SK-N-SH (cell line): Measurements from ENCODE around the gene TBPL1. TPM values are rescaled to one million over a fixed set of nuclear protein-coding genes. Genes with fewer than 3 reads are reported as not detected.

ENCODE experiments used
- CTCF ChIA-PET: fragments of 300-600, 350-600 bp; formaldehyde crosslinking; extraction: SDS; loops from one replicate; lab custom pipeline; 2021; lab: Yijun Ruan, JAX
- POLR2A ChIA-PET: fragments of 350-600 bp; sonication (Branson Sonifier 250); formaldehyde crosslinking; extraction: SDS; loops from one replicate; lab custom pipeline; 2020; ENCODE audit warnings: antibody characterized with exemption, inconsistent platforms; lab: Yijun Ruan, JAX
- DNase-seq: peaks from one replicate; pipeline ENCODE4 v3.0.0; 2012
- H2AFZ ChIP-seq: fragments of 200-600 bp; sonication (generic); 2 replicates; pipeline ENCODE4 v1.8.1; 2016; ENCODE audit warnings: antibody characterized with exemption, mild to moderate bottlenecking, low read depth
- H3F3A ChIP-seq: fragments of 200-600 bp; sonication (generic); replicated peaks from 2 replicates; pipeline ENCODE3; 2016; ENCODE audit warnings: antibody characterized with exemption, mild to moderate bottlenecking; ENCODE audit not compliant: insufficient read depth
- H3K27ac ChIP-seq, 2 experiments: fragments of 200-500 bp in 1 of 2; fragments of 200-600 bp in 1 of 2; sonication (Bioruptor generic) in 1 of 2; sonication (generic), shearing (Covaris generic) in 1 of 2; 2 replicates each; pipeline versions ENCODE4 v1.5.1 to v1.6.1; 2014 to 2016; ENCODE audit warnings: low read depth in 2 of 2, inconsistent platforms in 1 of 2, low read length in 1 of 2, mild to moderate bottlenecking in 1 of 2, mixed read lengths in 1 of 2
- H3K27me3 ChIP-seq: fragments of 200-600 bp; sonication (generic), shearing (Covaris generic); 2 replicates; pipeline ENCODE4 v1.6.1; 2016; ENCODE audit warnings: mixed run types; ENCODE audit not compliant: insufficient read depth
- H3K36me3 ChIP-seq, 2 experiments: fragments of 200-500 bp in 1 of 2; fragments of 200-600 bp in 1 of 2; sonication (Bioruptor generic) in 1 of 2; sonication (generic) in 1 of 2; replicated peaks in 1 of 2; 2 replicates each; pipeline versions ENCODE3 to v1.5.1; 2014 to 2016; ENCODE audit warnings: low read length in 1 of 2, mild to moderate bottlenecking in 1 of 2; ENCODE audit not compliant: insufficient read depth in 2 of 2, control insufficient read depth in 1 of 2
- H3K4me1 ChIP-seq, 2 experiments: fragments of 200-500 bp in 1 of 2; fragments of 200-600 bp in 1 of 2; sonication (Bioruptor generic) in 1 of 2; sonication (generic), shearing (Covaris generic) in 1 of 2; 2 replicates each; pipeline versions ENCODE4 v1.5.1 to v1.6.1; 2014 to 2016; ENCODE audit warnings: low read depth in 1 of 2, low read length in 1 of 2, mixed run types in 1 of 2; ENCODE audit not compliant: insufficient read depth in 2 of 2, control insufficient read depth in 1 of 2
- H3K4me2 ChIP-seq: fragments of 200-600 bp; sonication (generic), shearing (Covaris generic); 2 replicates; pipeline ENCODE4 v1.6.1; 2017; ENCODE audit warnings: mixed run types
- H3K4me3 ChIP-seq, 2 experiments: fragments of 200-500 bp in 1 of 2; fragments of 200-600 bp in 1 of 2; sonication (Bioruptor generic) in 1 of 2; sonication (generic), shearing (Covaris generic) in 1 of 2; 2 replicates each; pipeline versions ENCODE4 v1.5.1 to v1.8.1; 2014 to 2016; ENCODE audit warnings: low read depth in 2 of 2, inconsistent platforms in 1 of 2, low read length in 1 of 2, mild to moderate bottlenecking in 1 of 2, mixed read lengths in 1 of 2, moderate library complexity in 1 of 2
- H3K79me2 ChIP-seq: fragments of 200-600 bp; sonication (generic); 2 replicates; pipeline ENCODE4 v1.8.1; 2017; ENCODE audit warnings: mild to moderate bottlenecking; ENCODE audit not compliant: insufficient read depth
- H3K9ac ChIP-seq: fragments of 200-600 bp; sonication (generic); 2 replicates; pipeline ENCODE4 v1.6.1; 2017; ENCODE audit warnings: mixed run types
- H3K9me2 ChIP-seq: fragments of 200-600 bp; sonication (generic); 2 replicates; pipeline ENCODE4 v1.6.1; 2017; ENCODE audit warnings: mixed run types
- H3K9me3 ChIP-seq: fragments of 200-600 bp; sonication (generic); 2 replicates; pipeline ENCODE4 v1.6.1; 2017; ENCODE audit warnings: mixed run types, mild to moderate bottlenecking, moderate library complexity
- H4K20me1 ChIP-seq: fragments of 200-600 bp; sonication (generic); 2 replicates; pipeline ENCODE4 v1.6.1; 2017; ENCODE audit warnings: mild to moderate bottlenecking, mixed run types; ENCODE audit not compliant: insufficient read depth
- CHD2 ChIP-seq: fragments of 150-350 bp; IDR thresholded peaks from 2 replicates; pipeline ENCODE4 v1.6.1; 2018; ENCODE audit warnings: low read length; ENCODE audit not compliant: partially characterized antibody
- ELF1 ChIP-seq: IDR thresholded peaks from 2 replicates; pipeline ENCODE4 v1.4.0; 2012
- EP300 ChIP-seq, 2 experiments: IDR thresholded peaks; 2 replicates each; pipeline versions ENCODE4 v1.4.0 to v1.6.1; 2012; ENCODE audit warnings: borderline replicate concordance in 1 of 2, low read depth in 1 of 2, low read length in 1 of 2
- EZH2phosphoT487 ChIP-seq: fragments of 200-600 bp; sonication (generic); IDR thresholded peaks from 2 replicates; pipeline ENCODE4 v1.6.1; 2017; ENCODE audit warnings: low read depth, mixed run types, mild to moderate bottlenecking, antibody characterized with exemption, moderate library complexity, borderline replicate concordance
- FOSL2 ChIP-seq: IDR thresholded peaks from 2 replicates; pipeline ENCODE4 v1.4.0; 2012; ENCODE audit warnings: low read depth, mild to moderate bottlenecking, moderate library complexity, borderline replicate concordance
- FOXJ3 ChIP-seq: sonication (generic); formaldehyde crosslinking; IDR thresholded peaks from 2 replicates; pipeline ENCODE4 v1.5.1; 2020; ENCODE audit warnings: mild to moderate bottlenecking, missing genetic modification reagents
- GABPA ChIP-seq: IDR thresholded peaks from 2 replicates; pipeline ENCODE4 v1.4.0; 2012; ENCODE audit warnings: low read depth, mild to moderate bottlenecking
- GATA2 ChIP-seq: sonication (generic); formaldehyde crosslinking; IDR thresholded peaks from 2 replicates; pipeline ENCODE4 v1.5.0; 2020; ENCODE audit warnings: mild to moderate bottlenecking, missing genetic modification reagents
- MEF2A ChIP-seq: IDR thresholded peaks from 2 replicates; pipeline ENCODE4 v1.4.0; 2012; ENCODE audit warnings: low read depth, borderline replicate concordance
- POLR2AphosphoS5 ChIP-seq: IDR thresholded peaks from 2 replicates; pipeline ENCODE4 v1.6.1; 2012; ENCODE audit warnings: low read depth, low read length
- RXRA ChIP-seq: IDR thresholded peaks from 2 replicates; pipeline ENCODE4 v1.4.0; 2012; ENCODE audit warnings: low read depth, mild to moderate bottlenecking, borderline replicate concordance
- YY1 ChIP-seq: IDR thresholded peaks from 2 replicates; pipeline ENCODE4 v1.4.0; 2012; ENCODE audit warnings: low read depth, mild to moderate bottlenecking
- WGBS: methylation state at CpG from one replicate; pipeline ENCODE4 v1.1.6; 2017; ENCODE audit warnings: low lambda C conversion rate; 5-methylcytosine and 5-hydroxymethylcytosine counted together
- polyA plus RNA-seq, 3 experiments: library from polyadenylated mRNA; depleted of rRNA; stranded (reverse); fragments of >200 nt; gene quantifications; 2 replicates each; pipeline ENCODE4 v1.2.3, GENCODE V29; 2012
- TF ChIP-seq, protein P1 (sequence below): fragments of 150-350 bp; IDR thresholded peaks from 2 replicates; pipeline ENCODE4 v1.6.1; 2017; ENCODE audit warnings: antibody characterized with exemption, low read length, low read depth, borderline replicate concordance
- TF ChIP-seq, protein P2 (sequence below): fragments of 150-350 bp; IDR thresholded peaks from 2 replicates; pipeline ENCODE4 v1.6.1; 2016; ENCODE audit warnings: mild to moderate bottlenecking, low read depth, low read length
- TF ChIP-seq, protein P3 (sequence below): IDR thresholded peaks from 2 replicates; pipeline ENCODE4 v1.4.0; 2012; ENCODE audit warnings: low read depth

Gene TBPL1
- polyA plus RNA-seq, 1 of the 3 experiments (the other 2 are of a cell fraction), result 16.3 TPM

DNA sequence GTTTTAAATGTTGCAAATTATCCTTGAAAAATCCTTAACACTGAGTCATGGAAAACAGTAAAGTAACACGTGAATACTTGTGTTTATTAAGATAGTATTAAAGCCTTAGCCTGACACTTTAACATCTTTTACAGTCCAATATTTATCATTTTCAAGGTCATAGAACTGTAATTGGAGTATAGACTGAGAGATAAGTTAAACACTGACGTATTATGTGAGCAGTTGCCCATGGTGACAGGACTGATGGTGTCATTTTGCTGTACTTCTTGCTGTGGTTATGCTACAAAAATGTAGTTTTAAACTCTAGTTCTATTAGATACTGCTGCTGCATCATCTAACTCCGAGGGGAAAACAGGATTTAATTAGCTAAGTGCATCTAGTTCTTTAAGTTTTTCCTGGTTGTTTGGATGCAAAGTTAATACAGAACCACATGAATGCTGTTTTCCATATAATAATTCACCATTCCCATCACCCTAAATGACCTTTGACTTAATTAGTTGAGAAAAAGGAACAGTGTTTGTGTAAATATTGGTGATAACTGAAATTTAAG is 61.6 kb downstream of the TBPL1 start:
- CTCF ChIA-PET, result interaction anchor here (1.2 to 1.8 kb wide), 2 partner anchors 41 to 49 kb away, joined by 5 to 7 read pairs; no protein-coding TSS in a partner anchor
- POLR2A ChIA-PET, result no interaction called here
- Histone ChIP-seq H3K9me2 (no peaks in the 10 kb centered on the region), H3K36me3 (no peaks in the 10 kb centered on the region), H3K4me1 (no peaks in the 10 kb centered on the region), H3K4me2 (no peak overlapping the region), H3K79me2 (no peaks in the 10 kb centered on the region), H3K9ac (no peak overlapping the region), H3K27ac (no peak overlapping the region), H3K4me3 (no peak overlapping the region), H4K20me1 (no peaks in the 10 kb centered on the region), H3F3A (no peaks in the 10 kb centered on the region)
- no peak for DNase-seq
- WGBS, result 53% methylated on average over 3 of the region's 3 CpGs
- TF ChIP-seq CHD2, result no peak
- TF ChIP-seq MEF2A, result no peak
- no peak for TF ChIP-seq FOXJ3 (CRISPR knock-in tag)
- no peak for TF ChIP-seq ELF1
- TF ChIP-seq POLR2AphosphoS5, result no peak
- no peak for TF ChIP-seq GATA2 (CRISPR knock-in tag)
- TF ChIP-seq YY1, result no peak
- TF ChIP-seq GABPA, result no peak
- TF ChIP-seq, protein P1, sequence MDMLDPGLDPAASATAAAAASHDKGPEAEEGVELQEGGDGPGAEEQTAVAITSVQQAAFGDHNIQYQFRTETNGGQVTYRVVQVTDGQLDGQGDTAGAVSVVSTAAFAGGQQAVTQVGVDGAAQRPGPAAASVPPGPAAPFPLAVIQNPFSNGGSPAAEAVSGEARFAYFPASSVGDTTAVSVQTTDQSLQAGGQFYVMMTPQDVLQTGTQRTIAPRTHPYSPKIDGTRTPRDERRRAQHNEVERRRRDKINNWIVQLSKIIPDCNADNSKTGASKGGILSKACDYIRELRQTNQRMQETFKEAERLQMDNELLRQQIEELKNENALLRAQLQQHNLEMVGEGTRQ, result no peak
- TF ChIP-seq EZH2phosphoT487, result no peak
- TF ChIP-seq, protein P2, sequence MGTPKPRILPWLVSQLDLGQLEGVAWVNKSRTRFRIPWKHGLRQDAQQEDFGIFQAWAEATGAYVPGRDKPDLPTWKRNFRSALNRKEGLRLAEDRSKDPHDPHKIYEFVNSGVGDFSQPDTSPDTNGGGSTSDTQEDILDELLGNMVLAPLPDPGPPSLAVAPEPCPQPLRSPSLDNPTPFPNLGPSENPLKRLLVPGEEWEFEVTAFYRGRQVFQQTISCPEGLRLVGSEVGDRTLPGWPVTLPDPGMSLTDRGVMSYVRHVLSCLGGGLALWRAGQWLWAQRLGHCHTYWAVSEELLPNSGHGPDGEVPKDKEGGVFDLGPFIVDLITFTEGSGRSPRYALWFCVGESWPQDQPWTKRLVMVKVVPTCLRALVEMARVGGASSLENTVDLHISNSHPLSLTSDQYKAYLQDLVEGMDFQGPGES, result no peak
- TF ChIP-seq FOSL2, result no peak
- no peak for TF ChIP-seq EP300 (IDR thresholded peaks at IDR 0.05; ENCODE audit: borderline replicate concordance in 1 of 2, low read depth in 1 of 2, low read length in 1 of 2)
- no peak for TF ChIP-seq RXRA
- TF ChIP-seq, protein P3, sequence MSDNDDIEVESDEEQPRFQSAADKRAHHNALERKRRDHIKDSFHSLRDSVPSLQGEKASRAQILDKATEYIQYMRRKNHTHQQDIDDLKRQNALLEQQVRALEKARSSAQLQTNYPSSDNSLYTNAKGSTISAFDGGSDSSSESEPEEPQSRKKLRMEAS, result no peak
- TF ChIP-seq, all 33 proteins: peak for 0
- Histone ChIP-seq H3K27me3 (no peaks in the 10 kb centered on the region), H2AFZ (no peak overlapping the region), H3K9me3 (no peaks in the 10 kb centered on the region)
